GM12872 (cell line): ENCODE results near the gene INAFM1.

Experiments used
- TF ChIP-seq, protein P1 (sequence below): IDR thresholded peaks from 3 replicates; pipeline ENCODE4 v1.5.1; 2011; ENCODE audit warnings: low read depth, mild to moderate bottlenecking, low read length, moderate library complexity; ENCODE audit not compliant: insufficient read depth

Gene INAFM1

DNA sequence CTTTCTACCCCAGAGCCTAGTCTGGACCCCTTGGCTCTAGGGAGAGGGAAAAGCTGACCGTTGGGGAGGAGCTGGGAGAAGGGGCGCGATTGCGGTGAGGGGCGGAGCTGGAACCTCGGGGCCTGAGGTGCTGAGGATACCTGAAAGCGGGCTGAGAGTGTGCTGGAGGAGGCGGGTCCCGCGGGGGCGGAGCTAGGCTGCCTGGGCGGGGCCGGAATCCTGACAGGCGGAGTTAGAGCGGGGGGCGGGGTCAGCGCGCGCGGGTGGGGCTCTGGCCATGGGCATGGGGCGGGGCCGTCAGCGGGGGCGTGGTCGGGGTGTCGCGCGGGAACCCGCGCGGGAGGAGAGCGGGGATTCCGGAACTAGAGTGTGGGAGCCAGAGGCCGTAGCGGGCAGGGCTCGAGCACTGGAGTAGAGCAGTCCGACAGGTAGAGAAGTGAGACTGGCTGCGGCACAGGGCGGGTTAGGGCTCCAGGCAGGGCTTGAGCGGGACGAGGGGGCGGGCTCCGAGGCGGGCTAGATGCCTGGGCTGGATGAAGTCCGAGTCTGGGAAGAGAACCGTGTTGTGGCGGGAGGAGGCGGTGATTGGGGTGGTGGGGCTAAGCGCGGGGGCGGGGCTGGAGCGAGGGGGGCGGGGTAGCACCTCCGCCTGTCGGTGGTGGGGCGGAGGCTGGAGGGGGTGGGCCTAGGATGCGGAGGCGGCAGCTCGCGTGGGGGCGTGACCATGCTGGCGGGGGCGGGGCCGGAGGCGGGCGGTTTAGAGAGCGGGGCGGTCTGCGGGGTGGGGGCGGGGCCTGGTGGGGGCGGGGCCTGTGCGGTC is at the start of gene INAFM1:
Gene INAFM1 (plus strand): TSS at position 815 of the 820 bp plus-strand sequence. CDS start 35 bp downstream, outside the sequence.
- TF ChIP-seq, protein P1, sequence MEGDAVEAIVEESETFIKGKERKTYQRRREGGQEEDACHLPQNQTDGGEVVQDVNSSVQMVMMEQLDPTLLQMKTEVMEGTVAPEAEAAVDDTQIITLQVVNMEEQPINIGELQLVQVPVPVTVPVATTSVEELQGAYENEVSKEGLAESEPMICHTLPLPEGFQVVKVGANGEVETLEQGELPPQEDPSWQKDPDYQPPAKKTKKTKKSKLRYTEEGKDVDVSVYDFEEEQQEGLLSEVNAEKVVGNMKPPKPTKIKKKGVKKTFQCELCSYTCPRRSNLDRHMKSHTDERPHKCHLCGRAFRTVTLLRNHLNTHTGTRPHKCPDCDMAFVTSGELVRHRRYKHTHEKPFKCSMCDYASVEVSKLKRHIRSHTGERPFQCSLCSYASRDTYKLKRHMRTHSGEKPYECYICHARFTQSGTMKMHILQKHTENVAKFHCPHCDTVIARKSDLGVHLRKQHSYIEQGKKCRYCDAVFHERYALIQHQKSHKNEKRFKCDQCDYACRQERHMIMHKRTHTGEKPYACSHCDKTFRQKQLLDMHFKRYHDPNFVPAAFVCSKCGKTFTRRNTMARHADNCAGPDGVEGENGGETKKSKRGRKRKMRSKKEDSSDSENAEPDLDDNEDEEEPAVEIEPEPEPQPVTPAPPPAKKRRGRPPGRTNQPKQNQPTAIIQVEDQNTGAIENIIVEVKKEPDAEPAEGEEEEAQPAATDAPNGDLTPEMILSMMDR, result no peak

DNA sequence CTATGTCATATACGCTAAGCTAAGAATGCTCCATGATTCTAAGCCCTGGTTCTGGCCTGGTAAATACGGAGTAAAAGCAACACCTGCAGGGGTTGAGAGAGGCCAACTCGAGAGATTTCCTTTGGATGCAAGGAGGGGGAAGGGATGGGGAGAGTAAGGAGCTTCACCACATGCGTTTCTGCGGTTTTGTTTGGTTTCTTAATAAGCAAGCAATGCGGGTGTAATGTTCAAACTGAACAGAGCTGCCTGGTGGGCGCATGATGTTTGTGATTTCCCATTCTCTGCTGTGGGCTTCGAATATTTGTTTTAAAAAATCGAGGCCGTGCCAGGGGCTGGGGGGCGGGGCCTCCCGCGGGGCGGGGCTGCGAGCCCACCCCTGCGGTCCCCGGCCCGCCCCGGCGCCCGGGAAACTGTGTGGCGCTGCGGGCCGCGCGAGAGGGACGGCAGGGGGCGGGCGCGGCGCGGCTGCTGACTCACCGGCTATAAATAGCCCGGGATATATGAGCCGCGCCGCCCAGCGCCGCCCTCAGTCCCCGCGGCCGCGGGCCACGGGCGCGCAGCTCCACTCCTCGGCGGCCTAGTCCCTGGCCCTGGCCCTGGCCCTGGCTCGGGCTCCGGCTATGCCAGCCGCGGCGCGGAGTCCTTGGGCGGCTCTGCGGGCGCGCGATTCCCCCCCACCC is 48.8 kb upstream of the INAFM1 start:
- TF ChIP-seq, protein P1, result peak; percentile 24; the same call in 2 of the 3 replicates

DNA sequence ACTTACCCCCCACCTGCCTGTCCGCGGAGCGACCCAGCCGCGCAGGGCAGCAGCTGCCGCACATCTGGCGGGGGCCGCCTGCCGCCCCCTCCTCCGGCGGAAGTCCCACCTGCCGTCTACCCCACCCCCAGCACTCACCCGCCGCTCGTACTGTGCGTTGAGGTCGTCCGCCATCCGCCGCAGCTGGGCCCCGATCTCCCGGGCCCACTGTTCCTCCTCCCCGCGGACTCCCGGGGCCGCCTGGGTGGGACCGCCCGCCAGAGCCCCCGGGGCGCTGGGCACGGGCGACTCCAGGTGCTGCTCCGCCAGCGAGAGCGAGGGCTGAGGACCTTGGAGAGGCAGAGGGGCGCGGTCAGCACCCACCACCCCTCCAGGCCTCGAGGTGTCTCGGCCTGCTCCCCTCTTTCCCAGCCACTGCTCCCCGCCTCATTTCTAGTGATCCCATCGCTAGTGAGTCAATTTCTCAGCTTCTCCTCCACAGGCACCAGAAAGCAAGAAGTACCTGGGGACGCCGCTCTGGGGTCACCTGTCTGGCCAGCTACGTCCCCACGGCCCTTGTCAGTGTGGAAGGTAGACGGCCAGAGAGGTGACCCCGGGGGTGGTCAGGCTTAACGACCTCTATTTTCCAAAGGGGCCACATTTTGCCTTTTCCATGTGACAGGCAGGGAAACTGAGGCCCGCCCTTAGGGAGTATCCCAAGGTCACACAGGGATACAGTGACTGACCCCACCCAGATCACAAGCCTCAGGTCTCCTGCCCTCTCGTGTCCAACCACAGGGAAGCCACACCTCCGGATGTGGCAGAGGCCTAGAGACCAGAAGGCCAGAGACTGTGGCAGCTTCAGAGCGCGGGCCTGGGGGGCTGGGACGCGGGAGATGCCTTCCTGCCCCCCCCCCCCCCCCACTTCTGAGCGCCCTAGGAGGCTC is 48.0 kb upstream of the INAFM1 start:
- TF ChIP-seq, protein P1, result no peak

DNA sequence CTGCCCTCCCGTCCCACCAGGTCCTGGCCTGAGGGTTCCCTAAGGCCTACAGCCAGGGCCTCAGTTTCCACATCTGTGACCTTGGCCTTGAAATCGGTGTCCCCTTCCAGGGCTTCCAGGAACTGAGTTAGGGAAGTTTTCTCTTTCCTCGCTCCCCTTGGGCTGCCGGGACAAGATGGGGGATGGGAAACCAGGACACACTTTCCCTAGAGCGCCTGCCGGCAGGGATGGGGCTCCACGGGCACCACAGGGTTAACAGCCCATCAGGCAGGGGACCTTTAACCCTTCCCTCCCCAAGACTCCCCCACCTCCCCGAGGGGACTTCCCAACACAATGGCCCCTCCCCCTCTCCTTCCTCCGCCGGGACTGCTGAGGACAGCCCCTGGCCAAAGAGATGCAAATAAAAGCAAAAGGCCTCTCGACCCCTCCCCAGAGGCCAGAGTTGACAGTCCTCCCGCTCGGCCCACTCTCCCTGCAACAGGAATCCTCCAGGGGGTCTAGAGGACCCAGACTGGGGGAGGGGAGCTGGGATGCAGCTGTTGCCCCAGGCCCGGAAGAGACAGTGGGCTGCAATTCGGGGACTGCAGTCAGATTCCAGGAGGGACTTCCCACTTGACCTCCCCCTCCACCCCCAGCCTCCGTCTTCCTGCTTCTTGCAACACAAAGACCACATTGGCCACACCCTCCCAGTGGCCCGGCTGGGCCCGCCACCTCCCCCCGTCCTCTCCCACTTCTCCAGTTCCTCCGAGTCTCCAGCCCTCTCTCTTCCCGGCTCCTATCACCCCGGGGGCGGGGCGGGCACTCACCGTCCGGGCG is 47.1 kb upstream of the INAFM1 start:
- TF ChIP-seq, protein P1, result no peak

DNA sequence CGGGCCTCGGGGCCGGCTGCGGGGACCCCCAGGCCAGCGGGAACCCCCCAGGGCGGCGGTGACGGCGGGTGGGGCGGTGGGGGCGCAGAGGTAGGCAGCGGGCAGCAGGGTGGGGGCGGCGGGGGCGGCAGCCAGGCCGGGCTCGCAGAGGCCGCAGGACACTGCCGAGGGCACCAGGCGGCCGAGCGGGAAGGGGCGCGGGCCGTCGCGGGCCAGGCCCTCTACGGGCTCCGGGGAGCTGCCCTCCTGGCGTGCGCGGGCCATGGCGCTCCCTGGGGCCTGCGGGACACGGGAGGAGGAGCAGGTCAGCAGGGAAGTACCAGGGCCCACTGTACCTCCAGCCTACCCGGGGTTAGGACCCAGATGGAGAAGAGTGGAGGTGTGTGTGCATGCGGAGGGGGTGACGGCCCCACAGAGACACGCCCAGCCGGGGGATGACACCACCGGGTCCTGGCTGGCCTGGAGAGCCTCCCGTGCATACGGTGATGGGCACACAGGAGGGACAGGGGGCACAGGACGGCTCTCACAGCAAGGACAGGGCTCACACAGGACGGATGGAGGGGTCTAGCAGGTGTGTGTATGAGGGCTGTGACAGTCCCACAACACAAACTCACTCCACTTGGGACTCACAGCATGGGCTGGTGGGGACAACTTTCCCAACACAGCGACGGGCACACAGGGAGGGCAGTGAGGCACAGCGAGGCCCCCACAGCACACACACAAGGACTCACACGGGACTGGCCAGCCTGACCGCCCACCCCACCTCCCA is 46.3 kb upstream of the INAFM1 start:
- TF ChIP-seq, protein P1, result no peak

DNA sequence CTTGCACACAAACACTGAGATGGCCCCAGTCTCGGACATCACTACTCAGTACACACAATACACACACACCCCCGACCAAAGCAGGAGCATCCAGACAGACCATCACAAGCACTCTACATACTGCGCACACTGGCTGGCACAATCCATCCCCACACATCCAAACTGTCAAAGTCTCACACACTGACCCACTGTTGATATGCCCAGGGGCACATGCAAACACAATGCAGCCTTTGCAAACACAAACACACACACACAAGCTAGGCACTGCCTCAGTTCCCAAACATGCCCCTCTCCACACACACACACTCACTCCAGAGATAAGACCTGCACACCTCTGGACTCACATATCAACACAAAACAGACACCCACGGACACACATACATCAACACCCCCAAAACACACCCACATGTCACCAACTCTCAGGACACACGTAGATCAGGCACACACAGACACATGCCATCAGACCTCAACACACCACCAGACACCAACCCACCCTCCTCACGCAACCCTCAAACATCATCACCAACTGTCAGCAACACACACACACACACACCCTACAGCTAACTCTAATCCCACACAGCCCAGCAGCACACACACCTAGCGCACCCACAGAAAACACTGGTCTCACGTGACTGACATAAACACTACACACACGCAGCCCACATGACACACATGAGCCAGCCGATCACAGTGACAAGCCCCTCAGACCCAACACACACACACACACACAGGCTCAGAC is 45.6 kb upstream of the INAFM1 start:
- TF ChIP-seq, protein P1, result no peak
